Measurements from ENCODE around the gene VEGFB. TPM values are rescaled to one million over a fixed set of nuclear protein-coding genes. Genes with fewer than 3 reads are reported as not detected.
A peak's percentile ranks its signal among the peaks of the same experiment; 100 is the strongest.

The VEGFB gene
- total RNA-seq, 1 experiment from 2014 or later, result 19.0 TPM

DNA sequence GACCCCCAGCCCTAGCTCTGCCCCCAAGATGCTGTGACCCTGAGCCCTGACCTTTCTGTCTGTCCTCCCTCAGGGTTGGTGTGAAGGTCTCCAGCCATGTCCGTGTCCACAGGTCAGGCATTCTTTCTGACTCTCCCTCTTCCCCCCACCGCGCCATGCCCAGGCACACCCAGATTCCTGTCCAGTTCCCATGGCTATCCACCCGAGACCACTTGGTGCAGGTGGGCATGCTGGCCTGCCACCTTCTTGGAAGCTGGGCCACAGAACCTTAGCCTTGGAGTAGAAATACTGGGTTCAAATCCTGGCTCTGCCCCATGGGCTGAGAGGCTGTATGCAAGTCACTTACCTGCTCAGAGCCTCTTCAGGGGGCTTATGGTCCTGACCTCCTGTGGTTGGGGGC lies 14.7 kb downstream of the VEGFB start:
- Histone ChIP-seq H3K36me3 (peaks cover 19% of the 10 kb centered on the region), H3K4me3 (no peak overlapping the region)
- DNase-seq, result no peak

DNA sequence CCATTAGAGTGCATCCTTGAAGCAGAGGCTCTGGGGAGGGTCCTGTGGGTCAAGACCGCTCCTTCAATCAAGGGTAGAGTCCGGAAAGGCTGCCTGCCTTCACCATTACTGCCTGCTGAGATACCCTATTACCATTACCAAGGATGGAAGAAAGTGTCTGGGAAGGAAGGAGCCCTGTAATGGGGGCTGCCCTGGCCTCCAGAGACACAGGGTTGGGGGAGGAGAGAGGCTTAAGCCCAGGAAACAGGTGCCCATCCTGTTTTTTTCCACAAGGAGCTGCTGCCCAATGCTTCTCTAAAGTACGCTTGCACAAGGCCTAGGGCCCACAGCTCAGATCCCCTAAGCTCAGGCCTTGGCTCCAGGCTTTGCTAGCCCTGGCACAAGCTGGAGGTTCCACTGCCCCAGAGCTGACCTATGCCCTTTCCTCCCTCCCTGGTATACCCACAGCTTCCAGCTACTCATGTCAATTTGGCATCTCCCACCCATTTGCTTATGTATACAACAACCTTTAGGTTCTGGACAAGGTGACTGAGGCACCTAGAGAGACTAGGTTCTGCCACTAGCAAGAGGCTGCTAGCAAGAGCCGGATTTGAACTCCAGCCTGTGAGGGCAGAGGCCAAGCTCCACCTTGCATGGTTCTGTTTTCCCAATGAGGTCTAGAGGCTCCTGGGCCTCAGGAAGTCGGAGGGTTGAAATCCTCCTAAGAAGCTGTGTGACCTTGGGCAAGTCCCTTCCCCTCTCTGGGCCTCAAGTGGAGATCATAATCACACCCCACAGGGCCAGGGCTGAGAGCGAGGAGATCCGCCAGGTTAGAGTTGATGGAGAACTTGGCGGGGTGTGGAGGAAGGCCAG lies 15.4 kb downstream of the VEGFB start:
- no peak overlapping the region for H3K4me3 ChIP-seq
- no peak for DNase-seq
- H3K9me3 ChIP-seq, result no peaks in the 10 kb centered on the region
- H3K36me3 ChIP-seq, result peaks cover 21% of the 10 kb centered on the region
- H3K27me3 ChIP-seq, result no peaks in the 10 kb centered on the region

More for the DNA sequence above, 14.7 kb downstream of the VEGFB start:
- H3K27me3 ChIP-seq, result no peaks in the 10 kb centered on the region
- no peaks in the 10 kb centered on the region for H3K9me3 ChIP-seq

DNA sequence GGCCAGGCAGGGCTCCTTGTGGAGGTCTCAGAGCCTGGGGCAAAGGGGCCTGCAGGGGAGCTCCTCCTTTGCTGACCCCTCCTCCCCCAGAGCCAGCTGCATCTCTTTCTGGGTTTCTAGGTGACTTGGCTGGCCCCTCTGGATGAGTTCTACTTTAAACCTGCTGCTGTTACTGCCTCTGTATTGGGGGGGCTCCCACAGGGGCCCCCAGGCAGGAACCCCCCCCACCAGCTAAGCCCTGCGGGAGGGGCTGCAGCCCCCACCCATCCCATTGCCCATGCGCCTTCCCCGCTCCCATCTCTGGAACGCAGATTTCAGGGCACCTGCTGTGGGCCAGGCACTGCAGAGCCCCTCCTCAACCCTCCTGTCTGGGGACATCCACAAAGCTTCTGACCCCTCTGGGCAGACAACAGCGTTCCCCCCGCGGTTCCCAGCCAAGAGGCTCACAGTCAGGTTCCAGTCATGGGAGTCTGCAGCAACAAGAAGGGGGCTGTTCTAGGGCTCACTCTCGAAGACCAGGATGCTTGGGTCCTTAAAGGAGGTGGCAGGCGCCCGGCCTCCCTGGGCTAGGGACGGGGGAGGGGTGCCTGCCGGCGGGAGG lies 16.1 kb downstream of the VEGFB start:
- H3K27me3 ChIP-seq, result no peaks in the 10 kb centered on the region
- no peak for DNase-seq
- peaks cover 19% of the 10 kb centered on the region for H3K36me3 ChIP-seq
- H3K9me3 ChIP-seq, result no peaks in the 10 kb centered on the region
- peak overlapping the region; percentile 79 for H3K4me3 ChIP-seq

DNA sequence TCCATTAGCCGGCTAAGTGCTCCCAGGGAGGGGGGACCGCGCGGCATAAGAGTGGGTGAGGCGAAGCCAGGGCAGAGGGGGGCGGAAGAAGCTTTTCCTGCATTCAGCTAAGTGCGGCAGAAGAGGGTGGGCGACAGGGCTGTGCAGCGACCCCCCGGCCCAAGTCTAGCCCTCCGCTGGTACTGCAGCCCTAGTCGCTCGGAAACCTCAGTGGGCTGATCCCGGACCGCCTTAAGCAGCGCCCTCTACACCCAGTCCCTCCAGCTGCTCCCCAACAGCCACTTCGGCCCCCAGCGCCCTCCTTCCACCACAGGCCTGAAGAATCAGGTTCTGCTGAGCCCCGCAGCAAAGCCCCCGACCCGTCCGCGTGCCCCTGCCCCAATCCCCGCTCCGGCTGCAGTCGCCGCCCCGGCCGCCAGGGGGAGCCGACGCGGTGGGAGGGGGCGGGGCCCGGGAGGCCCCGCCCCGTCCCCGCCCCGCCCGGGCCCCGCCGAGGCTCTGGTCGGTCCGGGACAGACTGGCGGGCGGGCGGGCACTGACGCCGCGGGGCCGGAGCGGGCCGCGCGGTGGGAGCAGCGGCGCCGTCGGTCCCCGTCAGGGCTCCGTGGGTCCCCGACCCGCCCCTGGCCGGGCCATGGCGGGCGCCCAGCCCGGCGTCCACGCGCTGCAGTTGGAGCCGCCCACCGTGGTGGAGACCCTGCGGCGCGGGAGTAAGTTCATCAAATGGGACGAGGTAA lies 16.8 kb downstream of the VEGFB start, which contains the start of gene PLCB3:
Gene PLCB3 (plus strand): TSS at position 515 of the 737 bp plus-strand sequence. CDS start 120 bp downstream, at position 635.
- Histone ChIP-seq H3K36me3 (peaks cover 20% of the 10 kb centered on the region), H3K9me3 (no peaks in the 10 kb centered on the region), H3K4me3 (peak within 1 kb of the TSS; percentile 79), H3K27me3 (no peaks in the 10 kb centered on the region)
- peak; percentile 51 for DNase-seq

DNA sequence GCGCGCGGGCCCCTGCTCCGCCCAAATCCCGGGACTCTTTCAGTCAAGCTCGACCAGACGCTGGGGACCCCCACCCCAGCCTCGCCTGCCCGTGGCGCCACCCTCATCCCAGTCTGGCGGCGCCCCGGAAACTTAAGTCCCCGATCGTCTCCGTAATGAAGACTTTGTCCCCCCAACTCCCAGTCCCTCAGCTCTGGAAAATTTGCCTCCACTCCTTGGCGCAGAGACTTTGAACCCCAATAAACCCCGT lies 17.3 kb downstream of the VEGFB start:
- peaks cover 22% of the 10 kb centered on the region for H3K36me3 ChIP-seq
- H3K27me3 ChIP-seq, result no peaks in the 10 kb centered on the region
- H3K9me3 ChIP-seq, result no peaks in the 10 kb centered on the region
- H3K4me3 ChIP-seq, result peak overlapping the region; percentile 79
- DNase-seq, result no peak

DNA sequence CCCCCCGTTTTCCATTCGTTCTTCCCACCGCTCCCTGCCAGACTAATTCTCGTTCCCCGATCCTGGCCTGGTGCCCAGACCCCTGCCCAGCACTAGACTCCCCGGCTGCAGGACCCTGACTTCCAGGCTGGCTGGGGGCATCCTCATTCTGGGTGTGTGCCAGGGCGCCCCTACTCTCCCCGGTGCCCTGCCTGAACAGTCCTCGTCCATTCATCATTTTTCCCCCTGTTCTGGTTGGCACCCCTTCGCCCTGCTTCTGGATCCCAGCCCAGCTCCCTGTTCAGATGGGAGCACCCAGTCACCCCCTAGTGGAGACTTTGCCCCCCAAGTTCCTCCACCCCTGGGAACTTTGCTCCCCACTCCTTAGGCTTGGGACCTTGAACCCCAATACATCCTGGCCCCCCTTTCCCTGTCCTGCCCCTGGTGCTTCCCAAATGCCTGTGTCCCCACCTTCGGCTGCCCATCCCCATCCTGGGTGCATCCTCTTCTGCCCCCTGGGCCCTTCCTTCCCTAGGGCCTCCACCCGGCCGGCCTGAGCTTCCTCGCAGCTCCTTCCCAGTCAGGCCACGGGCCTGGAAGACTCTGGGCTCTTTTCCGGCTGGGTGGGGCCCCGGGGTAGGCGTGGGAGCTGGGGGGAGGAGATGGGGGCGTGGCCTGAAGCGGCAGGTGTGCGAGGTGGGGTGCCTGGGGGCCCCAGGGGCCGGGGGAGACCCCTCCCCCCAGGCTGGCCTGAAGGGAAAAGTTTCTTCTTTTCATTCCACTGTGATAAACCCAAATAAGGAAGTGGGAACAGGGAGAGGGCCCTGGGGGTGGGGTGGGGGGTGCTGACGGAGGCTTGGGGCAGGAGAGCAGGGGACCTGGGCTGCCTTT lies 17.9 kb downstream of the VEGFB start:
- H3K4me3 ChIP-seq, result peak overlapping the region; percentile 79
- no peaks in the 10 kb centered on the region for H3K27me3 ChIP-seq
- peak; percentile 63 for DNase-seq
- peaks cover 24% of the 10 kb centered on the region for H3K36me3 ChIP-seq
- no peaks in the 10 kb centered on the region for H3K9me3 ChIP-seq

DNA sequence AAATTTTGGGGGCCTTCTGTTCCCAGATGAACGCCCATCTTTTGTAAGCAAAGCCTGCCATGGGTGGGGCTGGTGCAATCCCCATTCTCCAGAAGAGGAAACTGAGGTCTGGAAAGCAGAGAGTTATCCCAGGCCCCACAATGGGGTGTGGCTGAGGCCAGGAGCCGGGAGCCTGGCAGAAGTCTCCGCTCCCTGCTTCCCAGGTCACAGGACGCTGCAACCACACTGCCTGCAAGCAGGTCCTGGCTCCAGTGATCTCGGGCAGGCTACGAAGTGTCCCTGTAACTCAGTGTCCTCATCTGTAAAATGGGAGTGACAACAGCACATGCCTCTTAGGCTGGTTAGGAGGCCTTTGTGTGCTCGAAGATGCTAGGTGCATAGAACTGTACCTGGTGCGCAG lies 18.7 kb downstream of the VEGFB start:
- no peaks in the 10 kb centered on the region for H3K9me3 ChIP-seq
- no peaks in the 10 kb centered on the region for H3K27me3 ChIP-seq
- H3K36me3 ChIP-seq, result peaks cover 27% of the 10 kb centered on the region
- no peak overlapping the region; the same call in 1 of the 2 replicates for H3K4me3 ChIP-seq
- no peak for DNase-seq

DNA sequence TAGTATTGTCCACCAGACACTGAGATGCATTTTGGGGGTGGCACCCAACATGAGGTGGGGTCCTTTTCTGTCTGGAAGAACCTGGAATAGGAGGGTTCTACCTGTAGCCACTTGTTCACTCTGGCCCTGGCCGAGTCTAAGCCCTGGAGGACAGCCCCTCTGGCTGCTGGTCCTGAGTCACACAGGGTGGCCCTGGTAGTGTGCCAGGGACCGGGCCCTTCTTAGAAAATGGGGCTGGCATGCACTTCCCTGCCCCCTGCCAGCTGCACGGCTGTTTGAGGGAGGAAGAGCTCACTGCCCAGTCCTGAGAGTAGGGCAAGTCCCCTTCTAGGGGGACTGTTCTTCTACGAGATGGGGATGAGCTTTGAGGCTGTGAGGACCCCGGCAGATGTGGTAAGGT lies 19.1 kb downstream of the VEGFB start:
- DNase-seq, result no peak
- H3K4me3 ChIP-seq, result no peak overlapping the region
- H3K9me3 ChIP-seq, result no peaks in the 10 kb centered on the region
- peaks cover 28% of the 10 kb centered on the region for H3K36me3 ChIP-seq
- H3K27me3 ChIP-seq, result no peaks in the 10 kb centered on the region

DNA sequence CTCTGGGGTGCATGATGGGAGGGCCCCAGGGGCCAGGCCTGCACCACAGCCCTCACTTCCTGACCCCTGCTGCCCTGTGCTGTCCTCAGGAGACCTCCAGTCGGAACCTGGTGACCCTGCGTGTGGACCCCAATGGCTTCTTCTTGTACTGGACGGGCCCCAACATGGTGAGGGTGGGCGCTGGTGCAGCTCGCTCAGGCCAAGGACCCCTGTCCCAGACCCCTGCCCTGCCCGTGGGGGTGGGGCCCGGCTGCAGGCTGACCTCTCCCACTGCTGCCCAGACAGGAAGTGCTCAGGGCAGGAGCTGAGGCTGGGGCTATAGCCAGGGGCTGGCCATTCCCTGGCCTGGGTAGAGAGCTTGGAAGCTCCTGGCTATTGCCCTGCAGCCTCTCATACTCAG lies 19.9 kb downstream of the VEGFB start:
- Histone ChIP-seq H3K27me3 (no peaks in the 10 kb centered on the region), H3K36me3 (peaks cover 35% of the 10 kb centered on the region), H3K4me3 (no peak overlapping the region), H3K9me3 (no peaks in the 10 kb centered on the region)
- DNase-seq, result no peak

DNA sequence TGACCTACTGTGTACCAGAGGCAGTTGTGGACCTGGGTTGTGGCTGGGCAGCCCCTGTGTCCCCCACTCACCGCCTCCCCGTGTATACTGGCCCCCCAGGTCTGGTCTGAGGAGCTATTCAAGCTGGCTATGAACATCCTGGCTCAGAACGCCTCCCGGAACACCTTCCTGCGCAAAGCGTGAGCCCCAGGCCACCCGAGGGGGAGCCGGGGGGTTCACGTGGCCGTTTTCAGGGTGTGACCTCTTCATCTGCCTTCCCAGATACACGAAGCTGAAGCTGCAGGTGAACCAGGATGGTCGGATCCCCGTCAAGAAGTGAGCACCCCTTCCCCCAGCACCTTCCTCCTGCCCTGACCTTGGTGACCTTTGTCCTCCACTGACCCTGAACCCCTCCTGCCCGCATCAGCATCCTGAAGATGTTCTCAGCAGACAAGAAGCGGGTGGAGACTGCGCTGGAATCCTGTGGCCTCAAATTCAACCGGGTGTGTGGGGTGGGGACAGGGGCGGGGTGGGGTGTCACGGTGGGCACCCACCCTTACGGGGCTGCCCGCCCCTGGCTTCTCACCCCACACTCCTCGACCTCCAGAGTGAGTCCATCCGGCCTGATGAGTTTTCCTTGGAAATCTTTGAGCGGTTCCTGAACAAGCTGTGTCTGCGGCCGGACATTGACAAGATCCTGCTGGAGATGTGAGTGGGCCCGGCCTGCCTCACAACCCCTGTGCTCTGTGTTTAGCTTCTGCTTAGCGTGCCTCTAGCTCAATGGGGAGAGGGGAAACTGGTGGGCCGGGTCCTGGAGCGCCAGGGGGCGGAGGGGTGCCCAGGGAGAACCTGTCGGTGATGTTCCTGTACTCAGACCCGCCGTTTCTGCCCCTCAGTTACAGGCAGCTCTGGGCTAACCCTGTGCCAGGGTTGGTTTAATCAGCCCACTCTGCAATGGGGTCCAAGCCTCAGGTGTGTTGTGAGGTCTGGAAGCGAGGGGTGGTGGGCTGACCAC lies 21.0 kb downstream of the VEGFB start:
- Histone ChIP-seq H3K27me3 (no peaks in the 10 kb centered on the region), H3K36me3 (peaks cover 44% of the 10 kb centered on the region), H3K9me3 (no peaks in the 10 kb centered on the region), H3K4me3 (no peak overlapping the region)
- no peak for DNase-seq

DNA sequence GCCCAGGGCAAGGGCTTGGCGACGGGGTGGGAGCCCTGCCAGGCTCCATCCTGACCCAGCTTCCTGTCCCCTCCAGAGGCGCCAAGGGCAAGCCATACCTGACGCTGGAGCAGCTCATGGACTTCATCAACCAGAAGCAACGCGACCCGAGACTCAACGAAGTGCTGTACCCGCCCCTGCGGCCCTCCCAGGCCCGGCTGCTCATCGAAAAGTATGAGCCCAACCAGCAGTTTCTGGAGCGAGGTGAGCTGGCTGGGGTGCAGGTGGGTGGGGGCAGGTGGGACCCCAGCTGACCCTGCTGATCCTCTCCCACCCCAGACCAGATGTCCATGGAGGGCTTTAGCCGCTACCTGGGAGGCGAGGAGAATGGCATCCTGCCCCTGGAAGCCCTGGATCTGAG lies 21.9 kb downstream of the VEGFB start:
- H3K4me3 ChIP-seq, result no peak overlapping the region
- no peak for DNase-seq
- H3K36me3 ChIP-seq, result peaks cover 44% of the 10 kb centered on the region
- no peaks in the 10 kb centered on the region for H3K27me3 ChIP-seq
- no peaks in the 10 kb centered on the region for H3K9me3 ChIP-seq

DNA sequence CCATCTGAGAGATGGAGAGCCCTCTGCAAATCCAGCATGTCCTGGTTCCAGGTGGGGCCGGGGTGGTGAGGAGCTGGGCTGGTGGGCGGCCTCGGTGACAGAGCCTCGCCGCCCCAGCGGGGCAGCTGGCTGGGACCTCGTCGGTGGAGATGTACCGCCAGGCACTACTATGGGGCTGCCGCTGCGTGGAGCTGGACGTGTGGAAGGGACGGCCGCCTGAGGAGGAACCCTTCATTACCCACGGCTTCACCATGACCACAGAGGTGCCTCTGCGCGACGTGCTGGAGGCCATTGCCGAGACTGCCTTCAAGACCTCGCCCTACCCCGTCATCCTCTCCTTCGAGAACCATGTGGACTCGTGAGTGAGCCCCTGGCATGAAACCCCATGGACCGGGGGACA lies 24.0 kb downstream of the VEGFB start:
- Histone ChIP-seq H3K9me3 (no peaks in the 10 kb centered on the region), H3K27me3 (no peaks in the 10 kb centered on the region), H3K4me3 (no peak overlapping the region), H3K36me3 (peaks cover 55% of the 10 kb centered on the region)
- no peak for DNase-seq

DNA sequence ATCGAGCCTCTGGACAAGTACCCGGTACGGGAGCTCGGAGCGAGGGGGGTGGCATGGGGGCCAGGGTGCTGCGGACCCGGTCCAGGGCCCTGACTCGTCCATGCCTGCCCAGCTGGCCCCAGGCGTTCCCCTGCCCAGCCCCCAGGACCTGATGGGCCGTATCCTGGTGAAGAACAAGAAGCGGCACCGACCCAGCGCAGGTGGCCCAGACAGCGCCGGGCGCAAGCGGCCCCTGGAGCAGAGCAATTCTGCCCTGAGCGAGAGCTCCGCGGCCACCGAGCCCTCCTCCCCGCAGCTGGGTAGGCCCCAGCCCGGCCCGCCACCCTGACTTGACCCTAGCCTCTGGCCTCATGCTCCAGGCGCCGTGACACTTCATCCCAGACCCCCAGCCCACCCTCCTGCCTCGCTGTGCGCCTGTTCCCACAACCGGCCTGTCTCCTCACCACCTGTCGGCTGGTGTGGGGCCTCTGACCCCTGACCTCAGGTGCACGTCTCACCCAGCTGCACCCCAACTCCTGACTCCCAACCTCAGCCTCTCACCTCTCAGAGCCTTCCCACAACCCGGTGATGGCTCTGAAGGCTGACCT lies 24.7 kb downstream of the VEGFB start:
- no peak for DNase-seq
- peaks cover 55% of the 10 kb centered on the region for H3K36me3 ChIP-seq
- no peaks in the 10 kb centered on the region for H3K9me3 ChIP-seq
- no peaks in the 10 kb centered on the region for H3K27me3 ChIP-seq
- no peak overlapping the region for H3K4me3 ChIP-seq

DNA sequence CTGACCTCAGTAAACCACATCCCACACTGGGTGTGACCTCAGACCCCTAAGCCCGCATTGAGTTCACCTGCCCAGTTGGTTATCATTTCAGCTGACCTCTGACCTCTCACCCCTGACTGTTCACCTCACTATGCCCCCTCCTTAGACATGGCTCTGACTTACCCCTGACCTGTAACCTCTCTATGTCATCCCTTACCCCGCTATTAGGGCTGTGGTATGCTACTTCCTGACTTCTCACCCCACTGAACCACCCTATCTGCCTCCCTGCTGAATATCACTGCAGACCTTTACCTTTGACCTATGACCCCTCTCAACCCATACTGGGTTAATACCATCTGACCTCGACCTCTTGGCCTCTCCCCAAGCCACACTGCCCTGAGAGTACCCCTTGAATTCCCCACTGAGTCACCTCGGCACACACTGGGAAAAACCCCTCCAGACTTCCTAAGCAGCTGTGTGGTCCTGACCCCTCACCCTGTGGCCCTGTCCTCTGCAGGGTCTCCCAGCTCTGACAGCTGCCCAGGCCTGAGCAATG lies 25.2 kb downstream of the VEGFB start:
- Histone ChIP-seq H3K36me3 (peaks cover 50% of the 10 kb centered on the region), H3K4me3 (no peak overlapping the region), H3K9me3 (no peaks in the 10 kb centered on the region), H3K27me3 (no peaks in the 10 kb centered on the region)
- no peak for DNase-seq

DNA sequence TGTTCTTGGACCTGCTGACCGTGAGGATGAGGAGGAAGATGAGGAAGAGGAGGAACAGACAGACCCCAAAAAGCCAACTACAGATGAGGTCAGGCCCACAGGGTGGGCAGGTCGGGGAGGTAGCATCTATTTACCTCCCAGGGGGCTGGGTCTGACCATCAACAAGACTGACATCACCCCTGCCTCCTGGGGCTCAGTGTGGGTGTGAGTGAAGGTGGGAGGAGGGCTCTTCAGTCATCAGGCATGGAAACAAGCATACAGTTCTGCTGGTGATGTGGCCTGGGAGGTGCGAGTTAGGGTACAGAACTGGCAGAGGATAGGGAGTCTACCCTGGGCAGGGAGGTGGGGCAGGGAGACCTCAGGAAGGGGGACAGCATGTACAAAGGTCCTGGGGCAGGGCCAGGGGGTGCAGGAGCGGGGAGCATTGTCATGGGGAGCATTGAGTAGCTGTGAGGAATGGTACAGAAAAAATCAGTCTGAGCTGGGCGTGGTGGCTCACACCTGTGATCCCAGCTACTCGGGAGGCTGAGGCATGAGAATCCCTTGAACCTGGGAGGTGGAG lies 25.8 kb downstream of the VEGFB start:
- Histone ChIP-seq H3K9me3 (no peaks in the 10 kb centered on the region), H3K4me3 (no peak overlapping the region), H3K27me3 (no peaks in the 10 kb centered on the region), H3K36me3 (peaks cover 43% of the 10 kb centered on the region)
- DNase-seq, result no peak
